Skeletal muscle cell (primary cell): ENCODE measurements around the gene BMERB1.

ENCODE experiments used
- DNase-seq: peaks from one replicate; pipeline ENCODE4 v3.0.0-alpha.2; 2010; ENCODE audit warnings: low read depth
- H3K4me3 ChIP-seq: 2 replicates; pipeline ENCODE4 v1.5.1; 2011; ENCODE audit warnings: low read depth, mild to moderate bottlenecking, control low read depth, low read length, moderate library complexity

Gene BMERB1

GRCh38 chr16:15490123-15490711, 55.8 kb downstream of the BMERB1 start:
- DNase-seq: no peak
- no peak overlapping the region for H3K4me3 ChIP-seq

- DNase-seq: no peak
- no peak overlapping the region for H3K4me3 ChIP-seq
Observed at GRCh38 chr16:15491411-15491810, 57.0 kb downstream of the BMERB1 start.

- DNase-seq: no peak
Observed at GRCh38 chr16:15492091-15492740, 57.8 kb downstream of the BMERB1 start.

GRCh38 chr16:15493466-15494180, 59.2 kb downstream of the BMERB1 start:
- no peak overlapping the region for H3K4me3 ChIP-seq
- peak; percentile 36 for DNase-seq

More at GRCh38 chr16:15492091-15492740, 57.8 kb downstream of the BMERB1 start:
- no peak overlapping the region for H3K4me3 ChIP-seq

- no peak overlapping the region for H3K4me3 ChIP-seq
- DNase-seq: peak; percentile 8
Observed at GRCh38 chr16:15494236-15494635, 59.8 kb downstream of the BMERB1 start.

- no peak overlapping the region for H3K4me3 ChIP-seq
- no peak for DNase-seq
Observed at GRCh38 chr16:15495898-15496297, 61.5 kb downstream of the BMERB1 start.

- peak; percentile 11 for DNase-seq
Observed at GRCh38 chr16:15498427-15499175, 64.2 kb downstream of the BMERB1 start.

GRCh38 chr16:15502041-15502725, 67.8 kb downstream of the BMERB1 start:
- peak; percentile 80 for DNase-seq
- H3K4me3 ChIP-seq: no peak overlapping the region

More at GRCh38 chr16:15498427-15499175, 64.2 kb downstream of the BMERB1 start:
- no peak overlapping the region for H3K4me3 ChIP-seq

GRCh38 chr16:15506441-15506840, 72.1 kb downstream of the BMERB1 start:
- no peak for DNase-seq
- no peak overlapping the region for H3K4me3 ChIP-seq

GRCh38 chr16:15507301-15507958, 73.0 kb downstream of the BMERB1 start:
- no peak overlapping the region for H3K4me3 ChIP-seq
- no peak for DNase-seq

- no peak for DNase-seq
- no peak overlapping the region for H3K4me3 ChIP-seq
Observed at GRCh38 chr16:15507959-15508627, 73.7 kb downstream of the BMERB1 start.

GRCh38 chr16:15509051-15509592, 74.7 kb downstream of the BMERB1 start:
- no peak for DNase-seq

GRCh38 chr16:15509593-15510535, 75.5 kb downstream of the BMERB1 start:
- no peak for DNase-seq
- no peak overlapping the region for H3K4me3 ChIP-seq

More at GRCh38 chr16:15509051-15509592, 74.7 kb downstream of the BMERB1 start:
- H3K4me3 ChIP-seq: no peak overlapping the region

- no peak overlapping the region for H3K4me3 ChIP-seq
- DNase-seq: no peak
Observed at GRCh38 chr16:15510992-15511391, 76.6 kb downstream of the BMERB1 start.

- no peak overlapping the region for H3K4me3 ChIP-seq
- no peak for DNase-seq
Observed at GRCh38 chr16:15511759-15512487, 77.5 kb downstream of the BMERB1 start.

GRCh38 chr16:15513156-15513555, 78.8 kb downstream of the BMERB1 start:
- H3K4me3 ChIP-seq: no peak overlapping the region
- DNase-seq: no peak
